GM19397 (cell line): ENCODE measurements around the gene NAV2.
"Not testable (repeated sequence)": the region's sequence is repeated elsewhere in the genome, so short reads cannot be mapped to it uniquely, and the experiment has no call there.

Experiments
- ATAC-seq: cut with Tn5 transposase; IDR thresholded peaks from one replicate; pipeline ENCODE4 v1.9.1; 2021; ENCODE audit warnings: mild to moderate bottlenecking, moderate library complexity; ENCODE audit not compliant: unreplicated experiment

Gene NAV2

DNA sequence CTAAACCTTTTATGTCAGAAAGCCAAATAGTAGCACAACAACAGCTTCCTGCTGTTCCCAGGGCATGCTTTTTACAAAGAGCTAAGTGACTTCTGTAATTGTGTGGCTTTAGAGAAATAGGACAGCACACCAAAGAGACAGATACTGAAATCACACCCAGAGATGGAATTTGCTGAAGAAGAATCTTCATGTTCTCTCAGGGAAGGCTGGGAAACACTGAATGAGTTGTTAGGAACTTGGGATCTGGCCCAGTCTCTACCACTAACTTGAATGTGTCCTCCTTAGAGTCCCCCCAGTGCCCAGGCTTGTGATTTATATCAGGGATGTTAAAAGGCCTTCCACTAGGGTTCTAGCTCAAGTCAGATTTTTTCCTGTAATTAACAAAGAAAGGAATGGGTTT lies 272.5 kb downstream of the NAV2 start:
- no peak for ATAC-seq

DNA sequence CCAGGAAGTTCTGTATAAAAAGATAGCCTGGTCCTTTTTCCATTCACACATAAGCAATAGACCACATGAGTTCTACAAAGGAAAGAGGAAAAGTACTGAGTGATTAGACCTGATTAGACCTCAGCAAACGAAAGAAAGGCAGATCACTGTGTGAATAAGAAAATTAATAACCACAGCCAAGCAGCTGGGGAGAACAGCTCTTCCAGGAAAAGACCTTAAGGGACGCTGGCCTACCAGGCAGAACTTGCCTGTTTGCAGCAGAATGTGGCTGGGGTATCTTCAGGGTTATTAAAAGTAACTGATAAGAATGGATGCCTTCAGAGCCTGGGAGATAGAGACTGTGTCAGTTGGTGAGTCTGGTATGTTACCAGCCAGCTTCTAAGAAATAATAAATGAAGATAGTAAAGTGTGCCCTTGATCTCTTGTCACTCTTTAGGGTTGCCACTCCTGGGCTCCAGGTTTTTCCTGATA lies 274.7 kb downstream of the NAV2 start:
- no peak for ATAC-seq

GRCh38 chr11:19988598-19988997 lies 276.0 kb downstream of the NAV2 start:
- ATAC-seq = no peak

DNA sequence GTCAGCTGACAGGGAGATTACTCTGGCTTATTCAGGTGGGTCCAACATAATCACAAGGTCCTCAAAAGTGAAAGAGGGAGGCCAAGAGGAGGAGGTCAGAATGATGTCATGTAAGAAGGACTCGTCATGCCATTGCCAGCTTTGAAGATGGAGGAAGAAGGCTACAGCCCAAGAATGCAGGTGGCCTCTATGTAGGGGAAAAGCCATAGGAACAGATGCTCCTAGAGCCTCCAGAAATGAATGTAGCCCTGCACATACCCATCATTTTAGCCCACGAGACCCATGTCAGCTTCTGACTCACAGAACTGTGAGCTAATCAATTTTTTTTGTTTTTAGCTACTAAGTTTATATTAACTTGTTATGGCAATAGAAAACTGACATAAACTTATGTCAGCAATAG lies 276.6 kb downstream of the NAV2 start:
- no peak for ATAC-seq

DNA sequence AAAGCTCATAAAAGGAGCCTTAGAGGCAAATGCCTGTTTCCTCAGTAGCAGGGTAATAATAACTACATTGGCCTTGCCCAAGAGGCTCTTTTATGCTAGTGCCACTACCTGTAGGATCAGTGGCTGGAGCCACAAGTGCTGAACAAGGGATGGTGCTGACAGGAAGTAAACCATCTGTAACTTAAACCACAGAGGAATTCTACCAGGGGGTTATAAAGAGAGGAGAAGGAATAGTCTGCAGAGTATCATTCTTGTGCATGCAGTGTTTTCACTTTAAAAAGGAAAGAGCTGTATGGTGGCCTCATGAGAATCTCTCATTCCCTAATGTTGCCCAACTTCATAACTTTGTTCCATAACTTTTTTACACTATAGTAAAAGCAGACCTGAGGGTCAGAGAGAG lies 279.5 kb downstream of the NAV2 start:
- no peak for ATAC-seq

GRCh38 chr11:19992998-19993397 lies 280.4 kb downstream of the NAV2 start:
- ATAC-seq = no peak

- no peak for ATAC-seq
Measured at GRCh38 chr11:19994672-19995071, 282.0 kb downstream of the NAV2 start.

DNA sequence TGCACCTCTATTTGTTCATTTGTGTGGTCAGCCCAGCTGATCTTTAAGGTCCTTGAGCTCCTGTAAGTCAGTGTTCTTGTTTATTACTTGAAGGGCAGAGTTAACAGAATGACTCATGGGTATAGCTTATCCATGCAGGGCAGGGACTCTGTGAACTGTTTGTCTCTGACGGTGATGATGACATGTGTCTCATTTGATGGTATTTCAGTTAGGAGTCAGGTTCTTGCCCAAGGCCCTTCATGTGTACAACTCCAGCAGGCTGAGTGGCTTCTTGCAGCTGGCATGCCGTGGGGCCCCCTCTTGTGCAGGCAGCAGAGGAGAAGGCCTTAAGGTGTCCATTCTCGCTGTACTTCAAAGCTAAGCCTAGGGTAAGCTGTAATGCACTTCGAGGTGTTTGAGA lies 282.5 kb downstream of the NAV2 start:
- ATAC-seq = no peak

DNA sequence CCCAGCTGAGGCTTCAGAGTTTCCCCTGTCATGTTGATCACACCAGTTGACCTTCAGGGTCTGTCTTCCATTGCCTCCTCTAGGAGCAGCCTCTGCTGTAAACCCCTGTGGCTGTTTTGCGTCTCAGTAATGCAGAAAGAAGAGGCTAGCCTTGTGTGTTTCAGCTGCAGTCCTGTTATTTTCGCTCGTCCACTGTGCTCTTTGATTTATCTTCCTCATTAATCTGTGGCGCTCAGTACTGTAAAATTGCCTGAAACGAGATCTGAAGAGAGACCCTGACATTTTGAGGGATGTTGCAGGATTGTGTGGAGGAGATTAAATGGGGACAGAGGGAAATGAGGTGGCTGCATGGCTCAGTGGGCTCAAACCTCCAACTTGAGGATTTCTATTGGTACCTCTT lies 283.9 kb downstream of the NAV2 start:
- ATAC-seq = no peak

GRCh38 chr11:20000022-20000350 lies 287.3 kb downstream of the NAV2 start:
- ATAC-seq = no peak

DNA sequence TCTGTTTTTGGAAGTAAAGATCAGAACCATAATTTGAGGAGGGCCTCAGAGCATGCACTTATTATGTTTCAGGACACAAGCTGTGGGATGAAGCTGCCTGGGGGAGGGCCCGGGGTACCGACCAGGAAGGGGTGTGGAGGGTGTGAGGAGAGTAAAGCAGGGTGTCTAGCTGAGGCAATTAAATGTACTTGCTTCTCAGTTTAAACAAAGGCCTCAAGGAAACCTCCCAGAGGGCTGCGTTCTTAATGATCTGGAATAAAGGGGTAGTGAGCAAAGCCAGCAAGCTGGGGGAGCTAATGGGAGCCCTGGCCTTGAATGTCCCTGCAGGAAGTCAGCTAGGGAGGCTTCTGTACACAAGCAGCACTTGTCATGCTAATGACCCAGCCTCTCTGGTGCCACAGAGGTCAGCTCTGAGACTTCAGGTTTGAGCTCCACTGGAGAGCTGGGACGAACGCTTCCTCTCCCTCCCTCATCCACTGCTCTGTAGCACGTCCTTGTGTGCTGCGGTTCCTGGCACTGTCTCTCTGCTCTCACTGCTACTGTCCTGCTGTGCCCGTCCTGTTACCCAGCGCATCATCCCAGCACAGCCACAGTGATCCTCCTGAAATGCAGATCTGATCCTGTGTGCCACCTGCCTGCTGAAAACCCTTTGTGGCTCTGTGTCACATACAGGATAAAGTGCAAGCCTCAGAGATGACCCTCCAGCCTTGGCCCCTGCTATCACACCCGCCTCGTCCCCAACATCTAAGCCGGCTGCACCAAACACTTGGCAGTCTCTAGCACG lies 287.9 kb downstream of the NAV2 start:
- no peak for ATAC-seq

DNA sequence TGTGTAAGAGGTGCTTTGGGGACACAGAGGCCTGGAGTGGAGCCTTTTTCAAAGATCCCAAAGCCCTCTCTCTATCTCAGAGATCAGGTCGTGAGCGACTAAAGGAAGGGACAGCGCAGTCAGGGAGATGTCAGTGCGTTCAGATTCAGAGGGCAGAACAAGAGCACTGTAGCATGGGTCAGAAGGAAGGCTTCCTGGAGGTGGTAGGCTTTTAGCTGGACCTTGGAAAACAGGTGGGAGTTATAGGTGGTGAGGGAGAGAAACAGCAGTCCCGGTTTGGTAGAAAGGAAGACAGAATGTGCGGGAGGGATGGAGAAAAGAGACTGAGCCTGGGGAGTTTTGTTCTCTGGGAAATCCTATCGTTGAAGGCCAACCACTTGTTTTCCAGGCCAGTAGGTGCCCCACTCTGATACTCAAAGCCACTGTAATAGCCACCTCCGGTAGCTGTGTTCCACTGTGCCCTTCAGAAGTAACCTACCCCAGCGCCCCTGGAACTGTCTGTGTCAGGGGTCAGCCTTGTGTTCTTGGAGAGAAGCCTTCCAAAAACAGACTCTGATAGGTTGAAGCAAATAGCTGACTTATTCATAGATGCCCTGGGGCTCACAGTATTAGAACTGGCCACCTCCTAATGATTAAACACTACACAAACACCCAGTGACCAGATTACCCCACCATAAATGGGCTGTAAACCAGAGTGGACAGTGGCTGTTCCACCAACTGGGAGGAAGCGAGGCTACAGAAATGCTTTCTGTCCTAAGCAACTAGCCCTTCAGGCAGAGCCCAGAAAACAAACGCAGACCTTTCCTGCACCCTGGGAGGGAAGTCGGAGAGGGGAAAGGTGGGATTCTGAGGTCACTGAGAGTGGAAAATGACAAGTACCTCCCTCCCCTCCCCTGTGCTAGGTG lies 289.9 kb downstream of the NAV2 start:
- no peak for ATAC-seq

DNA sequence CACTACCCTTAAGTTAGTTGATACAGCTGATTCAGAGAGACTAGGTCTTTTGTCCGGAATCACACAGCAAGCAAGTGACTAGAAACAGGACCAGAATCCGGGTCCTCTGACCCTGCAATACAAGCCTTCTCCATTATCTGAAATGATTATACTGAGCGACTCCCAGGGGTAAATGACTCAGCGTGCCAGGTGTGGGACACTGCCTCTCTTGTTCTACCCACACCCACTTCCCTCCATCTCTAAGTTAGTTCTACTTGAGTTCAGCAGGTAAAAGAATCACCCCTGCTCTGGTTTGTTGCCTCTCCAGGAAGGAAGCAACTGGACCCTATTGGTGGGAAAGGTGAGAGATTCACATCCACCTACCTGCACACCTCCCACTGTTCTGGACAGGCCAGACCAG lies 290.7 kb downstream of the NAV2 start:
- no peak for ATAC-seq

DNA sequence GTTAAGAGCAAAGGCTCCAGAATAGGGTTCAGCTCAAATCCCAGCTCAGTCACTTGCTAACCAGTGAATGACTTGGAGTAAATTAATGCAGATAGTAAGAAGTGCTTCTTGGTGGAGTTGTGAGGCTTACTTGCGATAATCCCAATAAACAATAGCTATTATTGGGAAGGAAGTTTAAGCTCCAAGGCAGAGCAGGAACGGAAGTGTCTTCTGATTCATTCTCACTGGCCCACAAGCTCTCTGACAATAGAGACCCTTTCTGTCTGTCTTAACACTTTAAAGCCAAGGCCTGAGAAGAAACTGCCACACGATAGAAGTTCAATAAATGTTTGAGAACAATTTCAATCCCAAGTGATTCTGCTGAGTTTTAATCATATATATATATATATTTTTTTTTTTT lies 292.2 kb downstream of the NAV2 start:
- ATAC-seq = no peak

DNA sequence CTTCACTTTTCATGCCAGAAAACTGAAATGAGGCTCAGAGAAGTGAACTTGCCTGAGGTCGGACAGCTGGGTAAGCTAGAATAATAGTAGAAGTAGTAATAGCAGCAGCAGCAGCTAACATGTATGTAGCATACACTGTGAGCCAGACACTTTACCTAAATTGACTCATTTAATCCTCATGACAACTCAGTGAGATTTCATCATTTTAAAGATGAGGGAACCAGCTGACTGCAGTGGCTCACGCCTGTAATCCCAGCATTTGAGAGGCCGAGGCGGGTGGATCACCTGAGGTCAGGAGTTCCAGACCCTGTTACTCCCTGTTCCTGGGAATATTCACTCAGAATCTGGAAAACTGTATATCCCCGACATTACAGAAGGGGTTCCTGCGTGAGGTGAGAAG lies 293.1 kb downstream of the NAV2 start:
- ATAC-seq = no peak

DNA sequence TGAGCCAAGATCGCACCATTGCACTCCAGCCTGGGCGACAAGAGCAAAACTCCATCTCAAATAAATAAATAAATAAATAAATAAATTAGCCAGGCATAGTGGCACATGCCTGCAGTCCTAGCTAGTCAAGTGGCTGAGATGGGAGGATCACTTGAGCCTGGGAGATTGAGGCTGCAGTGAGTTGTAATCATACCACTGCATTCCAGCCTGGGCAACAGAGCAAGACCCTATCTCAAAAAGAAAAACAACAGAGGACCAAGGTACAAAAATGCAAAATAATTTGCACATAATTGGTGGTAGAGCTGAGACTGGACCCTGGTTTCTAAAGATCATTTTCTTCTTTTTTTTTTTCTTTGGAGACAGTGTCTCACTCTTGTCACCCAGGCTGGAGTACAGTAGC lies 294.0 kb downstream of the NAV2 start:
- not testable (repeated sequence) for ATAC-seq

GRCh38 chr11:20007386-20007785 lies 294.7 kb downstream of the NAV2 start:
- no peak for ATAC-seq

DNA sequence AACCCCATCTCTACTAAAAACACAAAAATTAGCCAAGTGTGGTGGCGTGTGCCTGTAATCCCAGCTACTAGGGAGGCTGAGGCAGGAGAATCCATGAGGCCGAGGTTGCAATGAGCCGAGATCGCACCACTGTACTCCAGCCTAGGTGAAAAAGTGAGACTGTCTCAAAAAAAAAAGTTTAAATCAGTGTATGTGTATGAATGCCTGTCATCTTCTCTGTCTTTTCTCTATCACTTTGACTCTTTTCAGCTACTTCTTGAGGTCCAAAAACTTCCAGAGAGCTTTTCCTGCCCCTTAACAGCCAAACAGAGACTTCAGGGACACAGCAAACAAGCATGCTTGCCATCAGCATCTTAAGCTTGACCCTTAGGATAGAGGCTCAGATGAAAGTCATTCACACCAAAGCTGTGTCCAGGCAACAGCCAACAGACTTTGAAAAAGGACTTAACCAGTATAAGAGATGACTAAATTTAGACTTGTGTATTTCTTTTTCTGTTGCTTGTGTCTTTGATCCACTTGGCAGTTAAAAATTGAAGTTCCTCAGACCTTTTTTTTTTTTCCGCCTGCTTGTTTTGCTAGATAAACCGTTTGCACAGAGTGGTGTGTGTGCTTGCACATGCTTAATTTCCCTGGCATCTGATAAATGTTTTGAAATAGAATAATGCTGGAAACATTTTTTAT lies 295.7 kb downstream of the NAV2 start:
- no peak for ATAC-seq

DNA sequence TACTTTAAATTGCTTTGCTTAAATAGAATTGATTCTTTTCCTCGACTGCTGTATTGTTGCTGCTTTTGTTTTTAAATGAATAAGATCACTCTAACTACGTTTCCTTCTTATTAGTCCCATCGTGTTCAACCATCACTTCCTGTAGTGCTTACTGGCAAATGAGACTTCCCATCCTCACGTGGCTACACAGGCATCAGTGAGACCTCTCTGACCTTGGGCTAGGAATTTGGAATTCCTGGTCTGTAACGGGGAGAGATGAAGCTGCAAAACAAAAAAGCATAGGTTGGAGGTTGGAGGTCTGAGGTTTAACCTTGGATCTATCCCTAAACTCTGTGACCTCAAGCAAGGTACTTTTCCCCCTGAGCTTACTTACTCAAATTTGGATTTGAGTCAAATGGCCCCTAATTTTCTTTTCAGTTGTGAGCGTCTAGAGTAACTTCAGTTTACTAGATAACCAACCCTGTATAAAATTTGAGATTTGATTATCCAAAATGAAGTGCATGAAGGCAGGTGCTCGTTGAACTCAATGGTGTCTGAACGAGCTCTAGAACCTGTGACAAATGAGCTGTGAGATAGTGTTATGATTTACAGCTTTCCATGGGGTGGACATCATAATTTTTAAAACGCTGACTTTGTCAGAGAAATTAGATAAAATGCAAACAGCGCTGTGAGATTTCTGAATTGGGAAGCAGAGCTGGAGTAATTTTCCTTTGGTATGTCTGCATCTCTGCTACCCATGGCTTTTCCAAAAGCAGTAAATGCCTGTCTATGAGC lies 296.4 kb downstream of the NAV2 start:
- ATAC-seq = no peak

DNA sequence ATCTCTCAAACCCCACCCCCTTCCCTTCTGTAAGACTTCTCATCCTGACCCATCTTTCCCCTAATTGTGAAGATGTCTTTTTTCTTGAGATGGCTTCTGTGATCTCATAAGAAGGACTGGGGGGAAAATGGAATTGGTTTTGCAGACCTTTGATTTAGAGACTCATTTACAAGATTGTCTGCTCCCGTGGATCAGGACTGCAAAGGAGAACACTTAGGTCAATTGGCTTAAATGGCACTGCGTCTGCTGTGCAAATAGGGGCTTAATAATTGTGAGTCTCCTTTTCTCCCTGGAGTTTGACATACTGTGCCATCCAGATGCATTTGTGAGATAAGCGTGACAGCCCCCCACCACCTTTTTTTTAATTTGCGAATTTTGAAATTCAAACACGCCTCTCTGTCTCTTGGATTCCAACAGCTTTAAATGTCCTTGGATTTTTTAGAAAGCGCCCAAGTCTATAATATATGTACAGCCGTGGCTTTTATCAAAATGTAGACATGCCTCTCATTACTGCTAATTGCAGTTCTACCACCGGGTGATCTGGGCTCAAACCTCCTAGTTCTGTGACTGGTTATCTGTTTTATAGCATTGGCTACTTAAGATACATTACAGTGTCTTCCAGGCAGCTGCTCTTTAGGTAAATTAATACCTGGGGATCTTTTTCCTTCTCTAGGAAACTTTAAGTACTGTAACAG lies 297.7 kb downstream of the NAV2 start:
- ATAC-seq = no peak
